HepG2 (cell line): Measurements from ENCODE around the gene MEX3A. TPM values are rescaled to one million over a fixed set of nuclear protein-coding genes. Genes with fewer than 3 reads are reported as not detected.

Source experiments
- AGO2 ChIP-seq: fragments of 200-400 bp; formaldehyde crosslinking; optimal IDR thresholded peaks from 2 replicates; pipeline ENCODE3; 2017; ENCODE audit warnings: mild to moderate bottlenecking, low read depth, low read length, moderate library complexity
- ARHGAP35 ChIP-seq: sonication (generic); formaldehyde crosslinking; IDR thresholded peaks from 2 replicates; pipeline ENCODE4 v1.9.0; 2022; ENCODE audit warnings: mild to moderate bottlenecking, inconsistent platforms, moderate library complexity, missing genetic modification reagents, borderline replicate concordance
- ATF7 ChIP-seq, 2 experiments: fragments of 450-650 bp in 1 of 2; sonication (generic) in 1 of 2; formaldehyde crosslinking in 1 of 2; IDR thresholded peaks; 2 replicates each; pipeline versions ENCODE4 v1.4.0 to v1.6.1; 2016 to 2020; ENCODE audit warnings: antibody characterized with exemption in 1 of 2, mild to moderate bottlenecking in 1 of 2, missing genetic modification reagents in 1 of 2
- FOXP1 ChIP-seq, 2 experiments: fragments of 450-650 bp in 1 of 2; IDR thresholded peaks; 2 replicates each; pipeline ENCODE4 v1.6.1; 2017 to 2018; ENCODE audit warnings: antibody characterized with exemption in 1 of 2
- KLF15 ChIP-seq: sonication (generic); formaldehyde crosslinking; IDR thresholded peaks from 2 replicates; pipeline ENCODE4 v1.8.1; 2023; ENCODE audit warnings: borderline replicate concordance, mild to moderate bottlenecking, inconsistent platforms, missing genetic modification reagents, mixed read lengths
- NFKB2 ChIP-seq: sonication (generic); formaldehyde crosslinking; IDR thresholded peaks from 2 replicates; pipeline ENCODE4 v1.4.0; 2020; ENCODE audit warnings: missing genetic modification reagents, borderline replicate concordance
- NPAS2 ChIP-seq: sonication (generic); formaldehyde crosslinking; IDR thresholded peaks from 2 replicates; pipeline ENCODE4 v1.8.0; 2022; ENCODE audit warnings: mild to moderate bottlenecking, missing genetic modification reagents, borderline replicate concordance
- SRSF1 ChIP-seq: fragments of 200-400 bp; formaldehyde crosslinking; optimal IDR thresholded peaks from 2 replicates; pipeline ENCODE3; 2017; ENCODE audit warnings: mild to moderate bottlenecking, low read depth, low read length, moderate library complexity
- ZNF33B ChIP-seq: sonication (generic); formaldehyde crosslinking; IDR thresholded peaks from 2 replicates; pipeline ENCODE4 v1.5.1; 2020; ENCODE audit warnings: mild to moderate bottlenecking, missing genetic modification reagents
- ZNF614 ChIP-seq: IDR thresholded peaks from 2 replicates; pipeline ENCODE4 v1.6.1; 2018; ENCODE audit warnings: missing biosample characterization, missing genetic modification reagents, inconsistent platforms, borderline replicate concordance
- ZNF709 ChIP-seq: sonication (generic); formaldehyde crosslinking; IDR thresholded peaks from 2 replicates; pipeline ENCODE4 v1.5.0; 2020; ENCODE audit warnings: mild to moderate bottlenecking, missing genetic modification reagents
- ZNF766 ChIP-seq: sonication (generic); formaldehyde crosslinking; IDR thresholded peaks from 2 replicates; pipeline ENCODE4 v1.5.0; 2020; ENCODE audit warnings: missing genetic modification reagents, borderline replicate concordance
- ZSCAN9 ChIP-seq: IDR thresholded peaks from 2 replicates; pipeline ENCODE4 v1.6.1; 2016; ENCODE audit warnings: borderline replicate concordance
- polyA plus RNA-seq, 8 experiments: library from polyadenylated mRNA; depleted of rRNA in 3 of 8; stranded (reverse) in 7 of 8; unstranded in 1 of 8; fragments of >200 nt; fragmentation: Illumina TruSeq in 4 of 8; extraction: Trizol in 4 of 8; gene quantifications; 2 replicates each; pipeline versions ENCODE4 v1.2.1 to v1.2.3, GENCODE V29; 2011 to 2016; ENCODE audit warnings: low read depth in 4 of 8, missing spikeins in 1 of 8, mixed read lengths in 1 of 8; ENCODE audit not compliant: insufficient read depth in 1 of 8
- total RNA-seq, 5 experiments: library from RNA; depleted of rRNA; stranded (reverse); fragments of >200 nt; fragmentation: Illumina TruSeq; extraction: Trizol; gene quantifications; 2 replicates each; pipeline ENCODE4 v1.2.3, GENCODE V29; 2016; ENCODE audit warnings: low read depth in 1 of 5
- TF ChIP-seq, protein P1 (sequence below): sonication (generic); formaldehyde crosslinking; IDR thresholded peaks from 2 replicates; pipeline ENCODE4 v1.8.1; 2022; ENCODE audit warnings: mild to moderate bottlenecking, missing genetic modification reagents
- TF ChIP-seq, protein P2 (sequence below): sonication (generic); formaldehyde crosslinking; IDR thresholded peaks from 2 replicates; pipeline ENCODE4 v1.5.0; 2020; ENCODE audit warnings: mild to moderate bottlenecking, missing genetic modification reagents
- TF ChIP-seq, protein P3 (sequence below): sonication (generic); formaldehyde crosslinking; IDR thresholded peaks from 2 replicates; pipeline ENCODE4 v1.9.0; 2021; ENCODE audit warnings: missing genetic modification reagents, mild to moderate bottlenecking, borderline replicate concordance
- TF ChIP-seq, protein P4 (sequence below): sonication (generic); formaldehyde crosslinking; IDR thresholded peaks from 2 replicates; pipeline ENCODE4 v1.4.0; 2020; ENCODE audit warnings: missing genetic modification reagents, borderline replicate concordance

MEX3A gene
- total and polyA plus RNA-seq, 2 of the 13 experiments (the other 11 are each of a cell fraction or from before 2014, with no cell fraction given): 7.6 to 9.1 TPM

DNA sequence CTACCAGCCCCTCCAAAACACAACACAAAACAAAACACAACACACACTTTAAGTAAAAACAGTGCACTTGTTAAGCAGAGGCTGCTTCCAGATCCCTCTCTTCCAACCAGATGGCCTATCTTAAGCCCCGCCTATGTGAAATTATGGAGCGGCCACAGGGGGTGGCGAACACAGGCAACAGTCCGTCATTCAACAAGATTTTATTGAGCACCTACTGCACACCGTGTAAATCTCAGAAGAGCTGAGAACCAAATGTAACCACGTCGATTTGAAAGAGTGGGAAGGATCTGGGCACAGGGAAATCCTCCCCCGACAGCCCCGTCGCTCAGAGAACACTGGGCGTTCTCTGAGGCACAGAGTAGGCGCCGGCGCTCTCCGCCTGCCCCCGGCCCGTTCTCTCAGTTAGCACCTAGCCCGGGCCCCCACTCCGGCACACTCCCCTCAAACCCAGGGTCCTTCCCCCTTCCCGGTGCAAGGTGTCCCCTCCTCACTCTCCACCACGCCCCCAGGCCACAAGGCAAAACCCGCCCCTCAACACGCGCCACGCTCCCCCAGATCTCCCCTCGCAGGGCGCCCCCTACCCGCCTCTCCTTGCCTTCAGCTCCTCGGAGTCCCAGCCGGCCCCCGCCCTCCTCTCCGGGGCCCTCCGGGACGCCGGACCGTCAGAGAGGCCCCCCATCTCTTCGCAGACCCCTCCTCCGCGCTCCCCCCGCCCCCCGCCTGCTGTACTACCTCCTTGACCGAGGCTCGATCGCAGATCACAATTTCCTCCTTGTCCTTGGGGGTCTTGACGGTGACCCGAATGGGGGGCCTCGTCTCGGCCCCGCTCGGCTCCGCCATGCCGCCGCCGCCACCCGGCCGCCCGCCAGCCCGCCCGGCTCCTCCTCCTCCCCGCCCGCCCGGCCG, 29.1 kb downstream of the MEX3A start (continued):
- TF ChIP-seq, protein P1, sequence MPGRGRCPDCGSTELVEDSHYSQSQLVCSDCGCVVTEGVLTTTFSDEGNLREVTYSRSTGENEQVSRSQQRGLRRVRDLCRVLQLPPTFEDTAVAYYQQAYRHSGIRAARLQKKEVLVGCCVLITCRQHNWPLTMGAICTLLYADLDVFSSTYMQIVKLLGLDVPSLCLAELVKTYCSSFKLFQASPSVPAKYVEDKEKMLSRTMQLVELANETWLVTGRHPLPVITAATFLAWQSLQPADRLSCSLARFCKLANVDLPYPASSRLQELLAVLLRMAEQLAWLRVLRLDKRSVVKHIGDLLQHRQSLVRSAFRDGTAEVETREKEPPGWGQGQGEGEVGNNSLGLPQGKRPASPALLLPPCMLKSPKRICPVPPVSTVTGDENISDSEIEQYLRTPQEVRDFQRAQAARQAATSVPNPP: no peak
- TF ChIP-seq SRSF1: no peak
- peak; percentile 68; the same call in 1 of the 2 replicates for TF ChIP-seq ZNF766 (CRISPR knock-in tag)
- TF ChIP-seq AGO2: no peak
- TF ChIP-seq, protein P2, sequence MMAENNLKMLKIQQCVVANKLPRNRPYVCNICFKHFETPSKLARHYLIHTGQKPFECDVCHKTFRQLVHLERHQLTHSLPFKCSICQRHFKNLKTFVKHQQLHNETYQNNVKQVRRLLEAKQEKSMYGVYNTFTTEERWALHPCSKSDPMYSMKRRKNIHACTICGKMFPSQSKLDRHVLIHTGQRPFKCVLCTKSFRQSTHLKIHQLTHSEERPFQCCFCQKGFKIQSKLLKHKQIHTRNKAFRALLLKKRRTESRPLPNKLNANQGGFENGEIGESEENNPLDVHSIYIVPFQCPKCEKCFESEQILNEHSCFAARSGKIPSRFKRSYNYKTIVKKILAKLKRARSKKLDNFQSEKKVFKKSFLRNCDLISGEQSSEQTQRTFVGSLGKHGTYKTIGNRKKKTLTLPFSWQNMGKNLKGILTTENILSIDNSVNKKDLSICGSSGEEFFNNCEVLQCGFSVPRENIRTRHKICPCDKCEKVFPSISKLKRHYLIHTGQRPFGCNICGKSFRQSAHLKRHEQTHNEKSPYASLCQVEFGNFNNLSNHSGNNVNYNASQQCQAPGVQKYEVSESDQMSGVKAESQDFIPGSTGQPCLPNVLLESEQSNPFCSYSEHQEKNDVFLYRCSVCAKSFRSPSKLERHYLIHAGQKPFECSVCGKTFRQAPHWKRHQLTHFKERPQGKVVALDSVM (CRISPR knock-in tag): no peak
- TF ChIP-seq, protein P3, sequence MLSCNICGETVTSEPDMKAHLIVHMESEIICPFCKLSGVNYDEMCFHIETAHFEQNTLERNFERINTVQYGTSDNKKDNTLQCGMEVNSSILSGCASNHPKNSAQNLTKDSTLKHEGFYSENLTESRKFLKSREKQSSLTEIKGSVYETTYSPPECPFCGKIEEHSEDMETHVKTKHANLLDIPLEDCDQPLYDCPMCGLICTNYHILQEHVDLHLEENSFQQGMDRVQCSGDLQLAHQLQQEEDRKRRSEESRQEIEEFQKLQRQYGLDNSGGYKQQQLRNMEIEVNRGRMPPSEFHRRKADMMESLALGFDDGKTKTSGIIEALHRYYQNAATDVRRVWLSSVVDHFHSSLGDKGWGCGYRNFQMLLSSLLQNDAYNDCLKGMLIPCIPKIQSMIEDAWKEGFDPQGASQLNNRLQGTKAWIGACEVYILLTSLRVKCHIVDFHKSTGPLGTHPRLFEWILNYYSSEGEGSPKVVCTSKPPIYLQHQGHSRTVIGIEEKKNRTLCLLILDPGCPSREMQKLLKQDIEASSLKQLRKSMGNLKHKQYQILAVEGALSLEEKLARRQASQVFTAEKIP: no peak
- TF ChIP-seq, protein P4, sequence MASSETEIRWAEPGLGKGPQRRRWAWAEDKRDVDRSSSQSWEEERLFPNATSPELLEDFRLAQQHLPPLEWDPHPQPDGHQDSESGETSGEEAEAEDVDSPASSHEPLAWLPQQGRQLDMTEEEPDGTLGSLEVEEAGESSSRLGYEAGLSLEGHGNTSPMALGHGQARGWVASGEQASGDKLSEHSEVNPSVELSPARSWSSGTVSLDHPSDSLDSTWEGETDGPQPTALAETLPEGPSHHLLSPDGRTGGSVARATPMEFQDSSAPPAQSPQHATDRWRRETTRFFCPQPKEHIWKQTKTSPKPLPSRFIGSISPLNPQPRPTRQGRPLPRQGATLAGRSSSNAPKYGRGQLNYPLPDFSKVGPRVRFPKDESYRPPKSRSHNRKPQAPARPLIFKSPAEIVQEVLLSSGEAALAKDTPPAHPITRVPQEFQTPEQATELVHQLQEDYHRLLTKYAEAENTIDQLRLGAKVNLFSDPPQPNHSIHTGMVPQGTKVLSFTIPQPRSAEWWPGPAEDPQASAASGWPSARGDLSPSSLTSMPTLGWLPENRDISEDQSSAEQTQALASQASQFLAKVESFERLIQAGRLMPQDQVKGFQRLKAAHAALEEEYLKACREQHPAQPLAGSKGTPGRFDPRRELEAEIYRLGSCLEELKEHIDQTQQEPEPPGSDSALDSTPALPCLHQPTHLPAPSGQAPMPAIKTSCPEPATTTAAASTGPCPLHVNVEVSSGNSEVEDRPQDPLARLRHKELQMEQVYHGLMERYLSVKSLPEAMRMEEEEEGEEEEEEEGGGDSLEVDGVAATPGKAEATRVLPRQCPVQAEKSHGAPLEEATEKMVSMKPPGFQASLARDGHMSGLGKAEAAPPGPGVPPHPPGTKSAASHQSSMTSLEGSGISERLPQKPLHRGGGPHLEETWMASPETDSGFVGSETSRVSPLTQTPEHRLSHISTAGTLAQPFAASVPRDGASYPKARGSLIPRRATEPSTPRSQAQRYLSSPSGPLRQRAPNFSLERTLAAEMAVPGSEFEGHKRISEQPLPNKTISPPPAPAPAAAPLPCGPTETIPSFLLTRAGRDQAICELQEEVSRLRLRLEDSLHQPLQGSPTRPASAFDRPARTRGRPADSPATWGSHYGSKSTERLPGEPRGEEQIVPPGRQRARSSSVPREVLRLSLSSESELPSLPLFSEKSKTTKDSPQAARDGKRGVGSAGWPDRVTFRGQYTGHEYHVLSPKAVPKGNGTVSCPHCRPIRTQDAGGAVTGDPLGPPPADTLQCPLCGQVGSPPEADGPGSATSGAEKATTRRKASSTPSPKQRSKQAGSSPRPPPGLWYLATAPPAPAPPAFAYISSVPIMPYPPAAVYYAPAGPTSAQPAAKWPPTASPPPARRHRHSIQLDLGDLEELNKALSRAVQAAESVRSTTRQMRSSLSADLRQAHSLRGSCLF (CRISPR knock-in tag): no peak
- TF ChIP-seq NPAS2: no peak
- 0 out of 2 replicates have a peak, but pooled peaks have one; percentile 22 for TF ChIP-seq ZSCAN9 (CRISPR knock-in tag)
- TF ChIP-seq KLF15 (CRISPR knock-in tag): no peak
- TF ChIP-seq NFKB2 (CRISPR knock-in tag): peak; percentile 63; the same call in 1 of the 2 replicates
- TF ChIP-seq ZNF33B (CRISPR knock-in tag): no peak
- no peak for TF ChIP-seq FOXP1 (IDR thresholded peaks at IDR 0.05)
- TF ChIP-seq FOXP1 (CRISPR knock-in tag; IDR thresholded peaks at IDR 0.05): no peak
- no peak for TF ChIP-seq ATF7 (IDR thresholded peaks at IDR 0.05)
- no peak for TF ChIP-seq ATF7 (CRISPR knock-in tag; IDR thresholded peaks at IDR 0.05)
- no peak; the same call in 1 of the 2 replicates for TF ChIP-seq ARHGAP35
- no peak for TF ChIP-seq ZNF709 (CRISPR knock-in tag)
- peak; percentile 38; the same call in 1 of the 2 replicates for TF ChIP-seq ZNF614
